Measurements from ENCODE around the gene KRTAP8-1. TPM values are rescaled to one million over a fixed set of nuclear protein-coding genes. Genes with fewer than 3 reads are reported as not detected.

The KRTAP8-1 gene
- total and polyA plus RNA-seq, 10 donors: not detected

- WGBS, 5 donors: 67 to 97% (median 74%) methylated on average over 1 of the region's 1 CpG
- TF ChIP-seq CTCF (IDR thresholded peaks at IDR 0.05 in 8 of 11, conservative IDR thresholded peaks at IDR 0.05 in 3 of 11): no peak
- no peak overlapping the region for H3K27ac ChIP-seq
- no peak overlapping the region for H3K4me3 ChIP-seq
- no peak for DNase-seq
- no peaks in the 10 kb centered on the region for H3K4me1 ChIP-seq
- peaks cover 0 to 4% (median 0%) of the 10 kb centered on the region in 8 donors for H3K9me3 ChIP-seq
- no peaks in the 10 kb centered on the region for H3K36me3 ChIP-seq
- intact Hi-C loops (cut with DNase I; ENCODE audit: low total_unique reads): no loop called here
- H3K27me3 ChIP-seq (replicated peaks in 1 of 7): no peaks in the 10 kb centered on the region
Observed at GRCh38 chr21:30800605-30801004, 12.5 kb downstream of the KRTAP8-1 start.

GRCh38 chr21:30793581-30794314, 19.3 kb downstream of the KRTAP8-1 start:
- H3K36me3 ChIP-seq: no peaks in the 10 kb centered on the region
- no peak for DNase-seq
- H3K27ac ChIP-seq: no peak overlapping the region
- no peak overlapping the region for H3K4me3 ChIP-seq
- intact Hi-C loops (cut with DNase I; ENCODE audit: low total_unique reads): no loop called here
- no peaks in the 10 kb centered on the region for H3K27me3 ChIP-seq (replicated peaks in 1 of 7)
- no peaks in the 10 kb centered on the region for H3K9me3 ChIP-seq
- 42 to 73% (median 71%) methylated on average over 2 of the region's 2 CpGs for WGBS, 5 donors
- TF ChIP-seq POLR2A (IDR thresholded peaks at IDR 0.05): no peak
- no peak for TF ChIP-seq CTCF (IDR thresholded peaks at IDR 0.05 in 8 of 11, conservative IDR thresholded peaks at IDR 0.05 in 3 of 11)
- TF ChIP-seq POLR2AphosphoS5 (IDR thresholded peaks at IDR 0.05): no peak
- H3K4me1 ChIP-seq: no peaks in the 10 kb centered on the region

GRCh38 chr21:30779249-30779648, 33.8 kb downstream of the KRTAP8-1 start:
- no peak for DNase-seq
- H3K9me3 ChIP-seq: peaks cover 0 to 8% (median 0%) of the 10 kb centered on the region in 8 donors
- H3K4me1 ChIP-seq: no peaks in the 10 kb centered on the region
- H3K4me3 ChIP-seq: no peak overlapping the region
- no peak overlapping the region for H3K27ac ChIP-seq
- no peaks in the 10 kb centered on the region for H3K36me3 ChIP-seq
- H3K27me3 ChIP-seq (replicated peaks in 1 of 7): no peaks in the 10 kb centered on the region
- intact Hi-C loops (cut with DNase I; ENCODE audit: low total_unique reads): no loop called here
- 91 to 97% (median 94%) methylated on average over 1 of the region's 1 CpG for WGBS, 5 donors
- TF ChIP-seq POLR2A (IDR thresholded peaks at IDR 0.05) (no peak), POLR2AphosphoS5 (IDR thresholded peaks at IDR 0.05) (no peak), CTCF (IDR thresholded peaks at IDR 0.05 in 8 of 11, conservative IDR thresholded peaks at IDR 0.05 in 3 of 11) (no peak)

GRCh38 chr21:30769724-30770431, 43.2 kb downstream of the KRTAP8-1 start:
- no peak overlapping the region for H3K4me3 ChIP-seq
- H3K27ac ChIP-seq: no peak overlapping the region
- H3K36me3 ChIP-seq: no peaks in the 10 kb centered on the region
- intact Hi-C loops (cut with DNase I; ENCODE audit: low total_unique reads): no loop called here
- 85 to 95% (median 90%) methylated on average over 4 of the region's 4 CpGs for WGBS, 5 donors
- no peak for DNase-seq
- no peaks in the 10 kb centered on the region for H3K27me3 ChIP-seq (replicated peaks in 1 of 7)
- H3K9me3 ChIP-seq: peaks cover 0 to 3% (median 0%) of the 10 kb centered on the region in 8 donors
- H3K4me1 ChIP-seq: no peaks in the 10 kb centered on the region
- TF ChIP-seq CTCF (IDR thresholded peaks at IDR 0.05 in 8 of 11, conservative IDR thresholded peaks at IDR 0.05 in 3 of 11) (no peak), POLR2A (IDR thresholded peaks at IDR 0.05) (no peak), POLR2AphosphoS5 (IDR thresholded peaks at IDR 0.05) (no peak)
